Astrocyte (in vitro differentiated cells and primary cell): ENCODE data around the gene NRG3. TPM values are rescaled to one million over a fixed set of nuclear protein-coding genes. Genes with fewer than 3 reads are reported as not detected.
A peak's percentile ranks its signal among the peaks of the same experiment; 100 is the strongest.

Source experiments
- DNase-seq: peaks from one replicate; pipeline ENCODE4 v3.0.0-alpha.2; 2010; ENCODE audit warnings: low read depth
- FAIRE-seq: peaks from 2 replicates; lab custom pipeline; 2011; peaks lifted over from hg19 to GRCh38; lab: Jason Lieb, UNC
- H2AFZ ChIP-seq: 2 replicates; pipeline ENCODE4 v1.6.0; 2012; ENCODE audit warnings: low read depth, low read length, inconsistent platforms
- H3K27ac ChIP-seq: 2 replicates; pipeline ENCODE4 v1.5.1; 2011; ENCODE audit warnings: low read depth, low read length, inconsistent platforms
- H3K27me3 ChIP-seq: 2 replicates; pipeline ENCODE4 v1.6.0; 2011; ENCODE audit warnings: low read length, inconsistent platforms; ENCODE audit not compliant: insufficient read depth
- H3K36me3 ChIP-seq: 2 replicates; pipeline ENCODE4 v1.5.1; 2011; ENCODE audit warnings: low read length, inconsistent platforms; ENCODE audit not compliant: insufficient read depth
- H3K4me1 ChIP-seq: 2 replicates; pipeline ENCODE4 v1.5.1; 2011; ENCODE audit warnings: low read length, inconsistent platforms; ENCODE audit not compliant: insufficient read depth
- H3K4me2 ChIP-seq: 2 replicates; pipeline ENCODE4 v1.6.0; 2012; ENCODE audit warnings: low read length, inconsistent platforms
- H3K4me3 ChIP-seq: 2 replicates; pipeline ENCODE4 v1.5.1; 2011; ENCODE audit warnings: low read depth, mild to moderate bottlenecking, low read length, inconsistent platforms; ENCODE audit not compliant: insufficient read depth
- H3K79me2 ChIP-seq: 2 replicates; pipeline ENCODE4 v1.6.0; 2012; ENCODE audit warnings: mild to moderate bottlenecking, low read length, inconsistent platforms; ENCODE audit not compliant: insufficient read depth
- H3K9ac ChIP-seq: 2 replicates; pipeline ENCODE4 v1.6.0; 2012; ENCODE audit warnings: mild to moderate bottlenecking, low read length, inconsistent platforms
- H3K9me3 ChIP-seq: 2 replicates; pipeline ENCODE4 v1.5.1; 2012; ENCODE audit warnings: low read depth, mild to moderate bottlenecking, low read length, inconsistent platforms; ENCODE audit not compliant: insufficient read depth
- H4K20me1 ChIP-seq: 2 replicates; pipeline ENCODE4 v1.6.0; 2012; ENCODE audit warnings: low read length, inconsistent platforms; ENCODE audit not compliant: insufficient read depth
- H3K27ac Mint-ChIP-seq: one replicate; pipeline ENCODE4 v1.8.0; 2021; ENCODE audit warnings: mild to moderate bottlenecking, mixed read lengths; ENCODE audit not compliant: unreplicated experiment
- H3K27me3 Mint-ChIP-seq: one replicate; pipeline ENCODE4 v1.8.0; 2021; ENCODE audit warnings: low read depth, mixed read lengths; ENCODE audit not compliant: unreplicated experiment
- H3K36me3 Mint-ChIP-seq: one replicate; pipeline ENCODE4 v1.8.0; 2021; ENCODE audit warnings: low read depth, mixed read lengths; ENCODE audit not compliant: unreplicated experiment
- H3K4me1 Mint-ChIP-seq: one replicate; pipeline ENCODE4 v1.8.0; 2021; ENCODE audit warnings: low read depth, mixed read lengths; ENCODE audit not compliant: unreplicated experiment
- H3K4me3 Mint-ChIP-seq: one replicate; pipeline ENCODE4 v1.8.0; 2021; ENCODE audit warnings: mild to moderate bottlenecking, moderate library complexity, mixed read lengths; ENCODE audit not compliant: unreplicated experiment
- H3K9me3 Mint-ChIP-seq: one replicate; pipeline ENCODE4 v1.8.0; 2021; ENCODE audit warnings: mild to moderate bottlenecking, mixed read lengths; ENCODE audit not compliant: unreplicated experiment
- CTCF ChIP-seq: IDR thresholded peaks from 2 replicates; pipeline ENCODE4 v1.5.1; 2011; ENCODE audit warnings: low read depth, mild to moderate bottlenecking, inconsistent platforms, low read length, moderate library complexity; ENCODE audit not compliant: insufficient read depth
- EZH2 ChIP-seq: IDR thresholded peaks from 2 replicates; pipeline ENCODE4 v1.6.1; 2012; ENCODE audit warnings: mild to moderate bottlenecking, low read length, inconsistent platforms; ENCODE audit not compliant: insufficient read depth
- total RNA-seq: library from RNA; stranded (reverse); gene quantifications from 2 replicates; pipeline ENCODE4 v1.2.1, GENCODE V29; 2021

Gene NRG3
- total RNA-seq, 1 donor from 2014 or later = 2.1 TPM

GRCh38 chr10:82206831-82207230 is 331.8 kb downstream of the NRG3 start:
- no peak overlapping the region for H2AFZ ChIP-seq
- Mint-ChIP-seq H3K27me3 (no peaks in the 10 kb centered on the region), H3K4me1 (peaks cover 9% of the 10 kb centered on the region), H3K9me3 (no peaks in the 10 kb centered on the region), H3K36me3 (no peaks in the 10 kb centered on the region), H3K27ac (no peak overlapping the region), H3K4me3 (no peak overlapping the region)
- H3K79me2 ChIP-seq = no peaks in the 10 kb centered on the region
- H3K27me3 ChIP-seq = no peaks in the 10 kb centered on the region
- H3K27ac ChIP-seq = no peak overlapping the region
- DNase-seq (peak; percentile 3), FAIRE-seq (no peak)
- H3K4me1 ChIP-seq = no peaks in the 10 kb centered on the region
- no peaks in the 10 kb centered on the region for H3K36me3 ChIP-seq
- H3K9me3 ChIP-seq = no peaks in the 10 kb centered on the region
- no peak overlapping the region for H3K4me3 ChIP-seq
- no peaks in the 10 kb centered on the region for H4K20me1 ChIP-seq
- no peak overlapping the region for H3K4me2 ChIP-seq
- no peak overlapping the region for H3K9ac ChIP-seq
- TF ChIP-seq CTCF = no peak
- no peak for TF ChIP-seq EZH2

- Histone ChIP-seq H3K27me3 (no peaks in the 10 kb centered on the region), H3K36me3 (no peaks in the 10 kb centered on the region), H3K79me2 (no peaks in the 10 kb centered on the region), H3K9ac (no peak overlapping the region), H3K9me3 (no peaks in the 10 kb centered on the region), H3K27ac (no peak overlapping the region), H2AFZ (no peak overlapping the region), H3K4me1 (no peaks in the 10 kb centered on the region), H3K4me2 (no peak overlapping the region), H4K20me1 (no peaks in the 10 kb centered on the region), H3K4me3 (no peak overlapping the region)
- H3K4me1 Mint-ChIP-seq = peaks cover 5% of the 10 kb centered on the region
- DNase-seq (no peak), FAIRE-seq (no peak)
- H3K4me3 Mint-ChIP-seq = no peak overlapping the region
- TF ChIP-seq CTCF = no peak
- no peak overlapping the region for H3K27ac Mint-ChIP-seq
- H3K36me3 Mint-ChIP-seq = no peaks in the 10 kb centered on the region
- H3K27me3 Mint-ChIP-seq = no peaks in the 10 kb centered on the region
- no peaks in the 10 kb centered on the region for H3K9me3 Mint-ChIP-seq
Observed at GRCh38 chr10:82208726-82209125, 333.7 kb downstream of the NRG3 start.

- H3K27me3 Mint-ChIP-seq = no peaks in the 10 kb centered on the region
- Histone ChIP-seq H3K4me2 (no peak overlapping the region), H3K27ac (no peak overlapping the region), H3K4me1 (no peaks in the 10 kb centered on the region), H3K36me3 (no peaks in the 10 kb centered on the region), H3K9ac (no peak overlapping the region), H3K79me2 (no peaks in the 10 kb centered on the region), H3K9me3 (no peaks in the 10 kb centered on the region), H3K27me3 (no peaks in the 10 kb centered on the region), H4K20me1 (no peaks in the 10 kb centered on the region), H2AFZ (no peak overlapping the region), H3K4me3 (no peak overlapping the region)
- no peaks in the 10 kb centered on the region for H3K9me3 Mint-ChIP-seq
- H3K27ac Mint-ChIP-seq = no peak overlapping the region
- no peak for DNase-seq
- peaks cover 5% of the 10 kb centered on the region for H3K4me1 Mint-ChIP-seq
- TF ChIP-seq EZH2 = no peak
- no peak for TF ChIP-seq CTCF
- H3K36me3 Mint-ChIP-seq = no peaks in the 10 kb centered on the region
- H3K4me3 Mint-ChIP-seq = no peak overlapping the region
- FAIRE-seq = no peak
Observed at GRCh38 chr10:82210331-82210730, 335.3 kb downstream of the NRG3 start.
